Neutrophil (primary cell): ENCODE measurements around the gene TMEM74B.

Experiments used
- H3K27ac ChIP-seq: fragments of 200-600 bp; sonication (generic); 2 replicates; pipeline ENCODE4 v1.5.1; 2016; ENCODE audit warnings: mild to moderate bottlenecking, moderate library complexity
- H3K27me3 ChIP-seq: fragments of 200-600 bp; sonication (generic); 2 replicates; pipeline ENCODE4 v1.6.0; 2016; ENCODE audit warnings: mild to moderate bottlenecking
- H3K36me3 ChIP-seq: fragments of 200-600 bp; sonication (generic); 2 replicates; pipeline ENCODE4 v1.5.1; 2017
- H3K4me1 ChIP-seq, 2 experiments: fragments of 200-600 bp in 1 of 2; sonication (generic) in 1 of 2; 1 replicate in 1 of 2; 2 replicates in 1 of 2; pipeline versions ENCODE4 v1.5.1 to v1.6.1; 2013 to 2016; ENCODE audit warnings: low read depth in 1 of 2, low read length in 1 of 2, mild to moderate bottlenecking in 1 of 2, moderate library complexity in 1 of 2; ENCODE audit not compliant: control insufficient read depth in 1 of 2, insufficient read depth in 1 of 2
- H3K4me3 ChIP-seq, 2 experiments: fragments of 200-600 bp in 1 of 2; sonication (generic) in 1 of 2; 1 replicate in 1 of 2; 2 replicates in 1 of 2; pipeline ENCODE4 v1.5.1; 2013 to 2016; ENCODE audit warnings: low read depth in 1 of 2, low read length in 1 of 2, mild to moderate bottlenecking in 1 of 2, moderate library complexity in 1 of 2
- H3K9me3 ChIP-seq: fragments of 200-600 bp; sonication (generic); 2 replicates; pipeline ENCODE4 v1.5.1; 2016
- TF ChIP-seq, protein P1 (sequence below): fragments of 200-600 bp; sonication (generic); IDR thresholded peaks from 2 replicates; pipeline ENCODE4 v1.5.1; 2016; ENCODE audit warnings: antibody characterized with exemption

Gene TMEM74B

GRCh38 chr20:1202762-1203504, 18.2 kb upstream of the TMEM74B start, which contains the start of gene C20orf202:
Gene C20orf202 (plus strand): TSS chr20:1203454. CDS start chr20:1203586, 132 bp downstream.
- Histone ChIP-seq H3K9me3 (no peaks in the 10 kb centered on the region), H3K27ac (no peak within 1 kb of the TSS), H3K36me3 (no peaks in the 10 kb centered on the region), H3K4me3 (no peak within 1 kb of the TSS), H3K27me3 (peaks cover 10% of the 10 kb centered on the region), H3K4me1 (no peaks in the 10 kb centered on the region)
- TF ChIP-seq, protein P1, sequence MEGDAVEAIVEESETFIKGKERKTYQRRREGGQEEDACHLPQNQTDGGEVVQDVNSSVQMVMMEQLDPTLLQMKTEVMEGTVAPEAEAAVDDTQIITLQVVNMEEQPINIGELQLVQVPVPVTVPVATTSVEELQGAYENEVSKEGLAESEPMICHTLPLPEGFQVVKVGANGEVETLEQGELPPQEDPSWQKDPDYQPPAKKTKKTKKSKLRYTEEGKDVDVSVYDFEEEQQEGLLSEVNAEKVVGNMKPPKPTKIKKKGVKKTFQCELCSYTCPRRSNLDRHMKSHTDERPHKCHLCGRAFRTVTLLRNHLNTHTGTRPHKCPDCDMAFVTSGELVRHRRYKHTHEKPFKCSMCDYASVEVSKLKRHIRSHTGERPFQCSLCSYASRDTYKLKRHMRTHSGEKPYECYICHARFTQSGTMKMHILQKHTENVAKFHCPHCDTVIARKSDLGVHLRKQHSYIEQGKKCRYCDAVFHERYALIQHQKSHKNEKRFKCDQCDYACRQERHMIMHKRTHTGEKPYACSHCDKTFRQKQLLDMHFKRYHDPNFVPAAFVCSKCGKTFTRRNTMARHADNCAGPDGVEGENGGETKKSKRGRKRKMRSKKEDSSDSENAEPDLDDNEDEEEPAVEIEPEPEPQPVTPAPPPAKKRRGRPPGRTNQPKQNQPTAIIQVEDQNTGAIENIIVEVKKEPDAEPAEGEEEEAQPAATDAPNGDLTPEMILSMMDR, result no peak

GRCh38 chr20:1199964-1200363, 15.2 kb upstream of the TMEM74B start:
- Histone ChIP-seq H3K4me3 (no peak overlapping the region), H3K4me1 (no peaks in the 10 kb centered on the region), H3K27ac (no peak overlapping the region), H3K9me3 (no peaks in the 10 kb centered on the region), H3K36me3 (no peaks in the 10 kb centered on the region), H3K27me3 (peaks cover 10% of the 10 kb centered on the region)
- TF ChIP-seq, protein P1, result no peak

- Histone ChIP-seq H3K27ac (no peak overlapping the region), H3K27me3 (peaks cover 9% of the 10 kb centered on the region), H3K9me3 (no peaks in the 10 kb centered on the region), H3K4me3 (no peak overlapping the region), H3K36me3 (no peaks in the 10 kb centered on the region), H3K4me1 (no peaks in the 10 kb centered on the region)
- TF ChIP-seq, protein P1, result no peak
Measured at GRCh38 chr20:1199212-1199873, 14.6 kb upstream of the TMEM74B start.

DNA sequence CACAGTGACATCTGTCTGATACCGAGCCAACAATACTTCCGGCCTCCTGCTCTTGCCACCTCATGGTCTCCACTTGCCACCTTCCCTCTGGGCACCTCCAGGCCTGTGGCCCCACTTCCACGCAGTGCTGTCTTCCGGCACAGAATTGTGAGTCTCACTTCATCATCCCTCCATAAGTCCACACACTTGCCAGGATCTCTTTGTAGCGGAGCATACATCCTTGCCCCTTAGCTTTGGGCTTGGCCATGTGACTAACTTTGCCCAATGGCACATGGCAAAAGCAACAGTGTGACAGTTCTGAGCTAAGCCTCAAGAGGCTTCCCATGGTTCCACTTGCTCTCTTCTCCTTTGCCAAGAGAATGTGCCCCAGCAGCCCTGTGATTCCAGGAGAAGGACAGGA, 14.0 kb upstream of the TMEM74B start:
- peaks cover 5% of the 10 kb centered on the region for H3K27me3 ChIP-seq
- no peaks in the 10 kb centered on the region for H3K4me1 ChIP-seq
- H3K9me3 ChIP-seq, result no peaks in the 10 kb centered on the region
- no peak overlapping the region for H3K27ac ChIP-seq
- TF ChIP-seq, protein P1, result no peak
- no peaks in the 10 kb centered on the region for H3K36me3 ChIP-seq
- H3K4me3 ChIP-seq, result no peak overlapping the region

DNA sequence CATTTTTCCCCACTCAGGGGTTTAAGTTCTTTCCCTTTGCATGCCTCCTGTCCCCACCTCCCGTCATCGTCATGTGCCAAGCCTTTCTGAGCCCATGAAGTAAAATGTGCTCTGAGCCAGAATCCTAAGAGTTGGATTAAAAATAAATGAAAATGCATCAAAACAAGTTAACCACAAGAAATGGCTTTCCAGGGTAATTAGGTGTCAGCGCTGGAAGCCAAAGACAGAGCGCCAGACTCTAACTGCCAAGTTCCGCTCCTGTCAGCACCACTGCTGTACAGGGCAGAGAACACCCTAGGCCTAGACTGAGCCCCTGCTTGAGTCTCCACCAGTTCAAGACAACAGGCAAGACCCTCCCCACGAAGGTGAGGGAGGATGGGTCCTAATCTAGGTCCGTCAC, 13.0 kb upstream of the TMEM74B start:
- H3K27me3 ChIP-seq, result peaks cover 5% of the 10 kb centered on the region
- no peak overlapping the region for H3K4me3 ChIP-seq
- H3K36me3 ChIP-seq, result no peaks in the 10 kb centered on the region
- no peaks in the 10 kb centered on the region for H3K4me1 ChIP-seq
- no peaks in the 10 kb centered on the region for H3K9me3 ChIP-seq
- TF ChIP-seq, protein P1, result no peak
- H3K27ac ChIP-seq, result no peak overlapping the region
